DND-41 (cell line): ENCODE data around the gene DGKQ.

ENCODE experiments used
- ATAC-seq: fragments of 200-7000 bp; cut with Tn5 transposase; 3 replicates; pipeline ENCODE4 v1.9.1; 2021; ENCODE audit warnings: low read depth; ENCODE audit not compliant: insufficient read depth
- DNase-seq: peaks from one replicate; pipeline ENCODE4 v3.0.0-alpha.2; 2020
- H2AFZ ChIP-seq: 2 replicates; pipeline ENCODE4 v1.6.0; 2012; ENCODE audit warnings: low read depth, low read length
- H3K27ac ChIP-seq: 2 replicates; pipeline ENCODE4 v1.5.1; 2012; ENCODE audit warnings: low read length, inconsistent platforms
- H3K27me3 ChIP-seq: fragments of 200-600 bp; sonication (generic); 2 replicates; pipeline ENCODE4 v1.6.0; 2012; ENCODE audit warnings: low read length, mild to moderate bottlenecking, inconsistent platforms; ENCODE audit not compliant: insufficient read depth, poor library complexity
- H3K36me3 ChIP-seq: 2 replicates; pipeline ENCODE4 v1.5.1; 2012; ENCODE audit warnings: low read length, inconsistent platforms; ENCODE audit not compliant: insufficient read depth
- H3K4me1 ChIP-seq: 2 replicates; pipeline ENCODE4 v1.5.1; 2012; ENCODE audit warnings: mild to moderate bottlenecking, low read length; ENCODE audit not compliant: insufficient read depth
- H3K4me2 ChIP-seq: 2 replicates; pipeline ENCODE4 v1.6.0; 2012; ENCODE audit warnings: mild to moderate bottlenecking, moderate library complexity, low read length, inconsistent platforms; ENCODE audit not compliant: insufficient read depth
- H3K4me3 ChIP-seq, 2 experiments: fragments of 200-600 bp in 1 of 2; shearing (Covaris generic) in 1 of 2; 2 replicates each; pipeline ENCODE4 v1.5.1; 2012 to 2016; ENCODE audit warnings: inconsistent platforms in 2 of 2, low read length in 2 of 2, mild to moderate bottlenecking in 2 of 2, low read depth in 1 of 2, moderate library complexity in 1 of 2
- H3K79me2 ChIP-seq: 2 replicates; pipeline ENCODE4 v1.6.0; 2012; ENCODE audit warnings: low read length, inconsistent platforms; ENCODE audit not compliant: insufficient read depth
- H3K9ac ChIP-seq: 2 replicates; pipeline ENCODE4 v1.6.0; 2012; ENCODE audit warnings: low read depth, mild to moderate bottlenecking, inconsistent platforms, low read length, moderate library complexity
- H3K9me3 ChIP-seq: 2 replicates; pipeline ENCODE4 v1.5.1; 2012; ENCODE audit warnings: low read length, moderate library complexity, mild to moderate bottlenecking, inconsistent platforms; ENCODE audit not compliant: insufficient read depth, severe bottlenecking
- H4K20me1 ChIP-seq: 2 replicates; pipeline ENCODE4 v1.6.0; 2012; ENCODE audit warnings: low read length; ENCODE audit not compliant: insufficient read depth
- CTCF ChIP-seq: IDR thresholded peaks from 2 replicates; pipeline ENCODE4 v1.5.1; 2012; ENCODE audit warnings: borderline replicate concordance, low read length, moderate library complexity, mild to moderate bottlenecking; ENCODE audit not compliant: poor library complexity, severe bottlenecking; ENCODE audit errors: extremely low read depth
- EZH2 ChIP-seq: IDR thresholded peaks from 3 replicates; pipeline ENCODE4 v1.6.1; 2012; ENCODE audit warnings: borderline replicate concordance, low read depth, mild to moderate bottlenecking, moderate library complexity, low read length, inconsistent platforms; ENCODE audit not compliant: severe bottlenecking

DGKQ gene

GRCh38 chr4:914531-914930 lies 58.8 kb downstream of the DGKQ start:
- Histone ChIP-seq H3K9ac (no peak overlapping the region), H3K4me2 (no peak overlapping the region), H3K9me3 (no peaks in the 10 kb centered on the region), H3K27ac (no peak overlapping the region), H4K20me1 (peaks cover 80% of the 10 kb centered on the region), H2AFZ (no peak overlapping the region), H3K36me3 (peaks cover 39% of the 10 kb centered on the region), H3K4me1 (no peaks in the 10 kb centered on the region; the same call in 1 of the 2 replicates), H3K79me2 (peaks cover 94% of the 10 kb centered on the region), H3K4me3 (no peak overlapping the region), H3K27me3 (no peaks in the 10 kb centered on the region)
- no peak for DNase-seq
- no peak for ATAC-seq
- TF ChIP-seq EZH2 (no peak), CTCF (no peak)

DNA sequence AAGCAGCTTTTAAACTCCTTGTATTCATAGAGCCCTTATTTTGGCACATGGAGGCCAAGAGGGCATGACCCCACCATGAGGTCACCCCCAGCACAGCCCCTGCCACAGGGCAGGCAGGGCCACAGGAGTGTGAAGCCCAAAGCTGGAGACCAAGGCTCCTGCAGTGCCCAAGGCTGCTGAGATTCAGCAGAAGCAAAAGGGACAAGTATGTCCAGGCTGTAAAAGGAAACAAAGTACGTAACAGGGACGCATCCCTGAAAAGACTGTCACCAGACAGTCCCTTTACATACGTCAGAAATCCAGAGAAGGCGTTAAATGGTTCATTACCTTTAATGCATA lies 60.1 kb downstream of the DGKQ start:
- Histone ChIP-seq H2AFZ (no peak overlapping the region), H3K4me3 (no peak overlapping the region), H3K27me3 (no peaks in the 10 kb centered on the region), H4K20me1 (peaks cover 76% of the 10 kb centered on the region), H3K36me3 (peaks cover 49% of the 10 kb centered on the region), H3K9ac (no peak overlapping the region), H3K79me2 (peaks cover 83% of the 10 kb centered on the region), H3K9me3 (no peaks in the 10 kb centered on the region), H3K4me1 (no peaks in the 10 kb centered on the region; the same call in 1 of the 2 replicates), H3K4me2 (no peak overlapping the region), H3K27ac (no peak overlapping the region)
- ATAC-seq: no peak
- TF ChIP-seq CTCF (no peak), EZH2 (no peak)
- no peak for DNase-seq

DNA sequence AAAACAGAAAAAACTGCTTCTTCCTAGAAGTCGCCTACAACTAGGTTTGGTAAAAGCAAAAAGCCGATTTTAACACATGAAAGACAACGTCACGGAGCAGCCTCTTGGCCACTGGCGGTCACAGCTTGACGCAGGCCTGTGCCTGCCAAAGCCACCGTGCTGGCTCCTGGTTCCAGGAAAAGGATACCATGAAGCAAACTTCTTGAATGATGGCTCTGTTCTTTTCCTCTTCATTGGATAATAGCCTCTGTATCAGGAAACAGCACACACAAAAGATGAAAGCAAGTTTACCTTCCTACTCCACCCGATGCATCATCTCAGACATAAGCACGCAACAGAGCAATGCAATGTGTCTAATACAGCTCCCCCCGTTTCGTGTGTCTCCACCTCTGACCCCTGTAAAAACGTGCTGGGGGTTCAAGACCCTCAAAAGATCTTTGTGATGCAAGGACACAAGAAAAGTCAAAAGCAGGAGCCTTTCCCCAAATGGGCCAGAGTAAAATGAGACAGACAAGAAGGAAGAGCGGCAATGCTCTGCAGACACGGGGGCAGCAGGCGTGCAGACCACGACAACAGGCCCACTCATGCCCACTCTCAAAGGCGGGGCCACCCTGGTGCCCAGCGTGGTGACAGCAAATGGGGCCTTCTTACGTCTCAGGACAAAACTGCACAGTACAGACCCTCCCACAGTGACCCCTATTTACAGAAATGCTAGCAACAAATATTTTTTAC lies 60.7 kb downstream of the DGKQ start:
- Histone ChIP-seq H3K27ac (no peak overlapping the region), H3K79me2 (peaks cover 82% of the 10 kb centered on the region), H3K27me3 (no peaks in the 10 kb centered on the region), H3K9me3 (no peaks in the 10 kb centered on the region), H3K4me1 (no peaks in the 10 kb centered on the region; the same call in 1 of the 2 replicates), H3K9ac (no peak overlapping the region), H3K4me3 (no peak overlapping the region), H3K4me2 (no peak overlapping the region), H3K36me3 (peaks cover 54% of the 10 kb centered on the region), H2AFZ (no peak overlapping the region), H4K20me1 (peaks cover 76% of the 10 kb centered on the region)
- TF ChIP-seq CTCF (no peak), EZH2 (no peak)
- ATAC-seq: no peak
- no peak for DNase-seq
